Measurements from ENCODE around the gene POLR1D.

Gene POLR1D

GRCh38 chr13:27641711-27642502 is 20.2 kb downstream of the POLR1D start:
- DNase-seq: no peak

GRCh38 chr13:27643334-27644132 is 21.8 kb downstream of the POLR1D start:
- no peak for DNase-seq

GRCh38 chr13:27644302-27644701 is 22.6 kb downstream of the POLR1D start:
- DNase-seq: no peak

GRCh38 chr13:27650312-27650711 is 28.6 kb downstream of the POLR1D start:
- no peak for DNase-seq

GRCh38 chr13:27654059-27654458 is 32.4 kb downstream of the POLR1D start:
- DNase-seq: no peak

- DNase-seq: no peak
Measured at GRCh38 chr13:27654816-27655215, 33.1 kb downstream of the POLR1D start.

- no peak for DNase-seq
Measured at GRCh38 chr13:27657724-27658123, 36.0 kb downstream of the POLR1D start.

- DNase-seq: no peak
Measured at GRCh38 chr13:27658546-27658945, 36.9 kb downstream of the POLR1D start.

- DNase-seq: no peak
Measured at GRCh38 chr13:27659145-27659865, 37.6 kb downstream of the POLR1D start.

GRCh38 chr13:27660511-27660910 is 38.8 kb downstream of the POLR1D start:
- DNase-seq: peak; percentile 30

GRCh38 chr13:27661017-27661416 is 39.3 kb downstream of the POLR1D start:
- no peak for DNase-seq

- DNase-seq: no peak
Measured at GRCh38 chr13:27662738-27663470, 41.2 kb downstream of the POLR1D start.

GRCh38 chr13:27663947-27664346 is 42.3 kb downstream of the POLR1D start:
- DNase-seq: no peak

GRCh38 chr13:27665333-27665732 is 43.6 kb downstream of the POLR1D start:
- DNase-seq: no peak

GRCh38 chr13:27665761-27666160 is 44.1 kb downstream of the POLR1D start:
- no peak for DNase-seq

- no peak for DNase-seq
Measured at GRCh38 chr13:27666951-27667350, 45.3 kb downstream of the POLR1D start.

GRCh38 chr13:27667946-27668345 is 46.3 kb downstream of the POLR1D start:
- no peak for DNase-seq

- no peak for DNase-seq
Measured at GRCh38 chr13:27670861-27671260, 49.2 kb downstream of the POLR1D start.

GRCh38 chr13:27672025-27672424 is 50.3 kb downstream of the POLR1D start:
- DNase-seq: no peak
